Measurements from ENCODE around the gene CLEC16A. TPM values are rescaled to one million over a fixed set of nuclear protein-coding genes. Genes with fewer than 3 reads are reported as not detected.

Gene CLEC16A
- total RNA-seq, 4 donors from 2014 or later = 20.3 to 25.7 (median 25.1) TPM

GRCh38 chr16:11016524-11016988 lies 72.2 kb downstream of the CLEC16A start:
- peak overlapping the region; percentile 37 to 78 (median 64) for H3K27ac ChIP-seq
- H3K27me3 ChIP-seq = no peaks in the 10 kb centered on the region
- intact Hi-C loops (cut with DNase I) = no loop called here
- no peaks in the 10 kb centered on the region for H3K9me3 ChIP-seq
- no peak for TF ChIP-seq POLR2A (IDR thresholded peaks at IDR 0.05)
- no peak for TF ChIP-seq CTCF (IDR thresholded peaks at IDR 0.05)
- no peak for DNase-seq
- peaks cover 0 to 26% (median 0%) of the 10 kb centered on the region in 3 donors for H3K36me3 ChIP-seq
- 56 to 85% methylated on average over 2 of the region's 3 CpGs for WGBS, 2 donors
- H3K4me3 ChIP-seq = no peak overlapping the region
- peaks cover 8 to 21% (median 9%) of the 10 kb centered on the region in 3 donors for H3K4me1 ChIP-seq

- H3K27me3 ChIP-seq = no peaks in the 10 kb centered on the region
- intact Hi-C loops (cut with DNase I) = no loop called here
- TF ChIP-seq POLR2A (IDR thresholded peaks at IDR 0.05) (no peak), CTCF (IDR thresholded peaks at IDR 0.05) (no peak)
- WGBS, 2 donors = 5 to 23% methylated on average over 6 of the region's 9 CpGs
- H3K4me3 ChIP-seq = no peak overlapping the region
- H3K27ac ChIP-seq = peak overlapping the region; percentile 37 to 78 (median 64)
- DNase-seq = no peak
- peaks cover 0 to 28% (median 0%) of the 10 kb centered on the region in 3 donors for H3K36me3 ChIP-seq
- H3K9me3 ChIP-seq = no peaks in the 10 kb centered on the region
- H3K4me1 ChIP-seq = peaks cover 8 to 21% (median 9%) of the 10 kb centered on the region in 3 donors
Measured at GRCh38 chr16:11016993-11017392, 72.6 kb downstream of the CLEC16A start.

GRCh38 chr16:11017499-11017898 lies 73.1 kb downstream of the CLEC16A start:
- TF ChIP-seq POLR2A (IDR thresholded peaks at IDR 0.05) (no peak), CTCF (IDR thresholded peaks at IDR 0.05) (no peak)
- no peaks in the 10 kb centered on the region for H3K27me3 ChIP-seq
- DNase-seq = no peak
- no peaks in the 10 kb centered on the region for H3K9me3 ChIP-seq
- H3K36me3 ChIP-seq = peaks cover 0 to 28% (median 0%) of the 10 kb centered on the region in 3 donors
- no peak overlapping the region for H3K4me3 ChIP-seq
- peaks cover 8 to 21% (median 9%) of the 10 kb centered on the region in 3 donors for H3K4me1 ChIP-seq
- peak overlapping the region; percentile 37 to 78 (median 64) for H3K27ac ChIP-seq
- 84 to 94% methylated on average over 2 of the region's 2 CpGs for WGBS, 2 donors
- intact Hi-C loops (cut with DNase I) = no loop called here

- H3K4me1 ChIP-seq = peaks cover 8 to 21% (median 9%) of the 10 kb centered on the region in 3 donors
- DNase-seq = no peak
- peak overlapping the region in 2 of 4 donors; percentile 7 to 39 for H3K27ac ChIP-seq
- H3K36me3 ChIP-seq = peaks cover 0 to 46% (median 4%) of the 10 kb centered on the region in 3 donors
- H3K9me3 ChIP-seq = no peaks in the 10 kb centered on the region
- TF ChIP-seq CTCF (IDR thresholded peaks at IDR 0.05) (no peak), POLR2A (IDR thresholded peaks at IDR 0.05) (no peak)
- 94 to 100% methylated on average over 1 to 4 of the region's 4 CpGs for WGBS, 2 donors
- H3K4me3 ChIP-seq = no peak overlapping the region
- intact Hi-C loops (cut with DNase I) = no loop called here
- H3K27me3 ChIP-seq = no peaks in the 10 kb centered on the region
Measured at GRCh38 chr16:11020388-11020787, 76.0 kb downstream of the CLEC16A start.

GRCh38 chr16:11020792-11021551 lies 76.6 kb downstream of the CLEC16A start:
- Histone ChIP-seq H3K4me3 (no peak overlapping the region), H3K27ac (peak overlapping the region in 2 of 4 donors; percentile 7 to 39), H3K4me1 (peaks cover 8 to 21% (median 9%) of the 10 kb centered on the region in 3 donors), H3K9me3 (peaks cover 0 to 3% (median 0%) of the 10 kb centered on the region in 3 donors), H3K36me3 (peaks cover under 1 to 51% (median 4%) of the 10 kb centered on the region in 3 donors), H3K27me3 (no peaks in the 10 kb centered on the region)
- intact Hi-C loops (cut with DNase I) = no loop called here
- DNase-seq = no peak
- no peak for TF ChIP-seq CTCF (IDR thresholded peaks at IDR 0.05)
- TF ChIP-seq POLR2A (IDR thresholded peaks at IDR 0.05) = no peak
- WGBS, 2 donors = 62 to 88% methylated on average over 7 of the region's 7 CpGs
